ENCODE measurements around the gene PAX8. TPM values are rescaled to one million over a fixed set of nuclear protein-coding genes. Genes with fewer than 3 reads are reported as not detected.
A peak's percentile ranks its signal among the peaks of the same experiment; 100 is the strongest.

The PAX8 gene
- total RNA-seq, 1 experiment from 2014 or later, result 3.4 TPM

GRCh38 chr2:113206251-113206650 is 72.5 kb downstream of the PAX8 start:
- no TSS peak for BruUV-seq (replicated peaks)
- intact Hi-C loops (cut with micrococcal nuclease), result no loop called here
- H2AFZ ChIP-seq (ENCODE audit: low read length), result no peak overlapping the region
- POLR2A ChIA-PET (ENCODE audit: unreplicated experiment), result no interaction called here
- no peaks in the 10 kb centered on the region for H3K9me3 ChIP-seq (ENCODE audit: low read length)
- no peaks in the 10 kb centered on the region; the same call in 1 of the 2 replicates for H3K36me3 ChIP-seq (ENCODE audit: low read depth, low read length)
- no peaks in the 10 kb centered on the region for H3K9me2 ChIP-seq (replicated peaks; ENCODE audit: low read length)
- TF ChIP-seq EZH2phosphoT487 (IDR thresholded peaks at IDR 0.05; ENCODE audit: borderline replicate concordance, low read length) (no peak), EZH2 (IDR thresholded peaks at IDR 0.05; ENCODE audit: low read length, unreplicated experiment) (no peak), CTCF (conservative IDR thresholded peaks at IDR 0.05; ENCODE audit: low read depth, low read length) (no peak)
- no peak overlapping the region for H3K4me2 ChIP-seq (ENCODE audit: low read length)
- H4K20me1 ChIP-seq (ENCODE audit: low read length), result no peaks in the 10 kb centered on the region
- ATAC-seq (no peak), DNase-seq (no peak)
- H3K4me3 ChIP-seq (ENCODE audit: low read length), result no peak overlapping the region
- peaks cover 16% of the 10 kb centered on the region for H3K4me1 ChIP-seq (ENCODE audit: insufficient read depth, low read length)
- H3F3A ChIP-seq (ENCODE audit: low read length, unreplicated experiment), result no peaks in the 10 kb centered on the region
- H3K79me2 ChIP-seq (ENCODE audit: low read length), result 0 out of 2 replicates have a peak, but pooled peaks cover 5% of the 10 kb centered on the region
- no peak overlapping the region for H3K9ac ChIP-seq (ENCODE audit: low read length)
- CTCF ChIA-PET, result interaction anchor here (0.6 kb wide), 1 partner anchor 68 kb away, joined by 5 read pairs; no protein-coding TSS in a partner anchor
- H3K27me3 ChIP-seq (ENCODE audit: low read length), result no peaks in the 10 kb centered on the region
- no peak overlapping the region for H3K27ac ChIP-seq (ENCODE audit: low read length)

GRCh38 chr2:113203901-113204519 is 74.7 kb downstream of the PAX8 start:
- ATAC-seq, result peak; percentile 67
- Histone ChIP-seq H3K9me3 (ENCODE audit: low read length) (no peaks in the 10 kb centered on the region), H3K27me3 (ENCODE audit: low read length) (no peaks in the 10 kb centered on the region), H3K4me3 (ENCODE audit: low read length) (no peak overlapping the region), H3F3A (ENCODE audit: low read length, unreplicated experiment) (no peaks in the 10 kb centered on the region), H3K79me2 (ENCODE audit: low read length) (peaks cover 25% of the 10 kb centered on the region), H3K4me1 (ENCODE audit: insufficient read depth, low read length) (peaks cover 18% of the 10 kb centered on the region), H3K4me2 (ENCODE audit: low read length) (peak overlapping the region; percentile 29; the same call in 1 of the 2 replicates), H3K27ac (ENCODE audit: low read length) (0 out of 2 replicates have a peak overlapping the region, but pooled peaks have one; percentile 5), H3K9ac (ENCODE audit: low read length) (no peak overlapping the region), H3K9me2 (replicated peaks; ENCODE audit: low read length) (no peaks in the 10 kb centered on the region), H4K20me1 (ENCODE audit: low read length) (no peaks in the 10 kb centered on the region), H2AFZ (ENCODE audit: low read length) (0 out of 2 replicates have a peak overlapping the region, but pooled peaks have one; percentile 36), H3K36me3 (ENCODE audit: low read depth, low read length) (no peaks in the 10 kb centered on the region; the same call in 1 of the 2 replicates)
- peak; percentile 92 for TF ChIP-seq CTCF (conservative IDR thresholded peaks at IDR 0.05; ENCODE audit: low read depth, low read length)
- TF ChIP-seq EZH2 (IDR thresholded peaks at IDR 0.05; ENCODE audit: low read length, unreplicated experiment), result no peak
- no TSS peak for BruUV-seq (replicated peaks)
- peak; percentile 89 for DNase-seq
- CTCF ChIA-PET, result interaction anchor here (0.5 to 2.1 kb wide), 12 partner anchors 31 to 186 kb away, joined by 3 to 10 read pairs (median 4); no protein-coding TSS in a partner anchor
- intact Hi-C loops (cut with micrococcal nuclease), result loop anchor here (1.0 to 2.0 kb wide), 2 partner anchors 166 to 187 kb away; no protein-coding TSS in a partner anchor
- POLR2A ChIA-PET (ENCODE audit: unreplicated experiment), result interaction anchor here (0.6 kb wide), 1 partner anchor 36 kb away, joined by 4 read pairs; no protein-coding TSS in a partner anchor

- DNase-seq (no peak), ATAC-seq (no peak)
- no peak overlapping the region for H3K27ac ChIP-seq (ENCODE audit: low read length)
- peaks cover 18% of the 10 kb centered on the region for H3K4me1 ChIP-seq (ENCODE audit: insufficient read depth, low read length)
- H3K79me2 ChIP-seq (ENCODE audit: low read length), result peaks cover 25% of the 10 kb centered on the region
- BruUV-seq (replicated peaks), result no TSS peak
- no peaks in the 10 kb centered on the region for H4K20me1 ChIP-seq (ENCODE audit: low read length)
- H3K9me3 ChIP-seq (ENCODE audit: low read length), result no peaks in the 10 kb centered on the region
- ChIA-PET CTCF (interaction anchor here (2.0 kb wide), 1 partner anchor 37 kb away, joined by 10 read pairs; no protein-coding TSS in a partner anchor), POLR2A (ENCODE audit: unreplicated experiment) (interaction anchor here (0.7 kb wide), 1 partner anchor 43 kb away, joined by 19 read pairs; no protein-coding TSS in a partner anchor)
- H3K9me2 ChIP-seq (replicated peaks; ENCODE audit: low read length), result no peaks in the 10 kb centered on the region
- H3K4me2 ChIP-seq (ENCODE audit: low read length), result no peak overlapping the region
- no peak overlapping the region for H2AFZ ChIP-seq (ENCODE audit: low read length)
- no peak overlapping the region for H3K9ac ChIP-seq (ENCODE audit: low read length)
- no peaks in the 10 kb centered on the region for H3F3A ChIP-seq (ENCODE audit: low read length, unreplicated experiment)
- no peaks in the 10 kb centered on the region for H3K27me3 ChIP-seq (ENCODE audit: low read length)
- H3K4me3 ChIP-seq (ENCODE audit: low read length), result no peak overlapping the region
- no peaks in the 10 kb centered on the region; the same call in 1 of the 2 replicates for H3K36me3 ChIP-seq (ENCODE audit: low read depth, low read length)
- intact Hi-C loops (cut with micrococcal nuclease), result no loop called here
- TF ChIP-seq CTCF (conservative IDR thresholded peaks at IDR 0.05; ENCODE audit: low read depth, low read length) (no peak), EZH2 (IDR thresholded peaks at IDR 0.05; ENCODE audit: low read length, unreplicated experiment) (no peak), EZH2phosphoT487 (IDR thresholded peaks at IDR 0.05; ENCODE audit: borderline replicate concordance, low read length) (no peak)
Observed at GRCh38 chr2:113203217-113203530, 75.5 kb downstream of the PAX8 start.
